ENCODE results near the gene CDKN1A. TPM values are rescaled to one million over a fixed set of nuclear protein-coding genes. Genes with fewer than 3 reads are reported as not detected.

The CDKN1A gene
- total and polyA plus RNA-seq, 9 of the 15 experiments (the other 6 are each of a cell fraction or from before 2014, with no cell fraction given), result 0.25 to 8.1 (median 5.1) TPM

- intact Hi-C loops (cut with micrococcal nuclease), result loop anchor here (10.0 kb wide), 1 partner anchor 254 kb away; no protein-coding TSS in a partner anchor
- FAIRE-seq, result no peak
- TF ChIP-seq MCM5 (IDR thresholded peaks at IDR 0.05; ENCODE audit: low read depth) (no peak), KAT2B (IDR thresholded peaks at IDR 0.05; ENCODE audit: low read depth, low read length) (no peak), CGGBP1 (CRISPR knock-in tag; IDR thresholded peaks at IDR 0.05) (no peak), ZNF263 (CRISPR knock-in tag; IDR thresholded peaks at IDR 0.05; ENCODE audit: borderline replicate concordance) (peak; percentile 86), ZFP1 (CRISPR knock-in tag; IDR thresholded peaks at IDR 0.05) (no peak), ZBTB34 (CRISPR knock-in tag; IDR thresholded peaks at IDR 0.05) (no peak), PHF8 (IDR thresholded peaks at IDR 0.05; ENCODE audit: borderline replicate concordance, low read length) (no peak), SMARCA4 (IDR thresholded peaks at IDR 0.05) (no peak; the same call in 1 of the 2 replicates), ARID3B (CRISPR knock-in tag; IDR thresholded peaks at IDR 0.05; ENCODE audit: borderline replicate concordance) (no peak), RUNX1 (IDR thresholded peaks at IDR 0.05; ENCODE audit: low read depth) (no peak), RREB1 (CRISPR knock-in tag; IDR thresholded peaks at IDR 0.05) (no peak)
Measured at GRCh38 chr6:36679043-36679833, 724 bp downstream of the CDKN1A start.

More at GRCh38 chr6:36679043-36679833, 724 bp downstream of the CDKN1A start:
- POLR2A ChIA-PET, result interaction anchor here (0.6 to 3.3 kb wide), 14 partner anchors 9 to 531 kb away, joined by 3 to 16 read pairs (median 3); no protein-coding TSS in a partner anchor
- Histone ChIP-seq H3K4me1 (replicated peaks in 1 of 2; ENCODE audit: control insufficient read depth in 2 of 2, insufficient read depth in 2 of 2, low read length in 2 of 2) (peaks cover 33 to 40% of the 10 kb centered on the region in 2 experiments), H3K9me3 (replicated peaks; ENCODE audit: control insufficient read depth, insufficient read depth, low read depth, low read length) (no peaks in the 10 kb centered on the region), H2AFZ (ENCODE audit: low read depth, low read length) (peak overlapping the region; percentile 85), H3K4me2 (ENCODE audit: insufficient read depth, low read length) (peak overlapping the region; percentile 83), H3K9me1 (ENCODE audit: control insufficient read depth, insufficient read depth, low read length) (no peaks in the 10 kb centered on the region), H3K79me2 (ENCODE audit: control insufficient read depth, insufficient read depth, low read length) (no peaks in the 10 kb centered on the region; the same call in 2 of the 3 replicates), H3K4me3 (peak overlapping the region; percentile 50), H3K27ac (ENCODE audit: extremely low read depth, low read depth, low read length) (peak overlapping the region; percentile 68; the same call in 2 of the 3 replicates), H3K9ac (ENCODE audit: insufficient read depth in 1 of 2, low read depth in 2 of 2, low read length in 2 of 2) (peak overlapping the region; percentile 76 to 91), H3K36me3 (ENCODE audit: control insufficient read depth, insufficient read depth, low read length) (no peaks in the 10 kb centered on the region), H3K27me3 (ENCODE audit: control insufficient read depth in 2 of 2, insufficient read depth in 2 of 2, low read length in 2 of 2) (peaks cover 18 to 29% of the 10 kb centered on the region in 2 experiments), H4K20me1 (replicated peaks; ENCODE audit: control insufficient read depth, insufficient read depth, low read length) (no peaks in the 10 kb centered on the region)
- DNase-seq (ENCODE audit: extremely low read depth in 1 of 4, low spot score in 3 of 4) (peak in 3 of 4 experiments; percentile 62 to 75 (median 64)), ATAC-seq (peak; percentile 41)
- CTCF ChIA-PET (ENCODE audit: low intra/inter-chr PET ratio), result interaction anchor here (1.6 to 3.1 kb wide), 4 partner anchors 52 to 377 kb away, joined by 6 to 27 read pairs (median 17); no protein-coding TSS in a partner anchor
- in situ Hi-C loops (cut with MboI), result no loop called here
- 1% methylated on average over 61 of the region's 61 CpGs for WGBS (ENCODE audit: insufficient coverage, low coverage, missing lambda C conversion rate)
- TSS peak; percentile 70 for BruUV-seq (replicated peaks)

All from K562 (cell line).